Ammon's horn (tissue), 1 donor: ENCODE measurements around the gene TSHZ2.
"Not testable (repeated sequence)": the region's sequence is repeated elsewhere in the genome, so short reads cannot be mapped to it uniquely, and the experiment has no call there.

ENCODE experiments used
- DNase-seq: peaks from one replicate; pipeline ENCODE4 v3.0.0-alpha.2; 2016; ENCODE audit warnings: low spot score

TSHZ2 gene

GRCh38 chr20:53345536-53346334 is 373.6 kb downstream of the TSHZ2 start:
- DNase-seq: no peak

GRCh38 chr20:53346335-53346648 is 374.1 kb downstream of the TSHZ2 start:
- no peak for DNase-seq

- no peak for DNase-seq
These were observed 377.6 kb downstream of the TSHZ2 start for GRCh38 chr20:53349730-53350129.

GRCh38 chr20:53352727-53353440 is 380.7 kb downstream of the TSHZ2 start:
- DNase-seq: no peak

GRCh38 chr20:53354314-53354713 is 382.2 kb downstream of the TSHZ2 start:
- no peak for DNase-seq

GRCh38 chr20:53355790-53356189 is 383.6 kb downstream of the TSHZ2 start:
- no peak for DNase-seq

- DNase-seq: no peak
These were observed 387.3 kb downstream of the TSHZ2 start for GRCh38 chr20:53359425-53359824.

GRCh38 chr20:53360852-53361251 is 388.7 kb downstream of the TSHZ2 start:
- DNase-seq: no peak

GRCh38 chr20:53362736-53363135 is 390.6 kb downstream of the TSHZ2 start:
- no peak for DNase-seq

- DNase-seq: peak; percentile 45
These were observed 392.5 kb downstream of the TSHZ2 start for GRCh38 chr20:53364646-53365045.

GRCh38 chr20:53365076-53365475 is 392.9 kb downstream of the TSHZ2 start:
- DNase-seq: no peak

GRCh38 chr20:53365539-53366075 is 393.4 kb downstream of the TSHZ2 start:
- no peak for DNase-seq

GRCh38 chr20:53366928-53367327 is 394.8 kb downstream of the TSHZ2 start:
- not testable (repeated sequence) for DNase-seq

GRCh38 chr20:53369871-53370270 is 397.7 kb downstream of the TSHZ2 start:
- no peak for DNase-seq

- DNase-seq: no peak
These were observed 398.3 kb downstream of the TSHZ2 start for GRCh38 chr20:53370345-53370961.

GRCh38 chr20:53371216-53371615 is 399.1 kb downstream of the TSHZ2 start:
- DNase-seq: no peak

GRCh38 chr20:53376021-53376420 is 403.9 kb downstream of the TSHZ2 start:
- no peak for DNase-seq

GRCh38 chr20:53379014-53379832 is 407.1 kb downstream of the TSHZ2 start:
- DNase-seq: no peak

GRCh38 chr20:53379833-53380120 is 407.6 kb downstream of the TSHZ2 start:
- no peak for DNase-seq

- DNase-seq: no peak
These were observed 409.6 kb downstream of the TSHZ2 start for GRCh38 chr20:53381568-53382262.

GRCh38 chr20:53382263-53382844 is 410.2 kb downstream of the TSHZ2 start:
- DNase-seq: no peak
